Measurements from ENCODE around the gene CDR2.
A peak's percentile ranks its signal among the peaks of the same experiment; 100 is the strongest.
"Not testable (repeated sequence)": the region's sequence is repeated elsewhere in the genome, so short reads cannot be mapped to it uniquely, and the experiment has no call there.

Gene CDR2

DNA sequence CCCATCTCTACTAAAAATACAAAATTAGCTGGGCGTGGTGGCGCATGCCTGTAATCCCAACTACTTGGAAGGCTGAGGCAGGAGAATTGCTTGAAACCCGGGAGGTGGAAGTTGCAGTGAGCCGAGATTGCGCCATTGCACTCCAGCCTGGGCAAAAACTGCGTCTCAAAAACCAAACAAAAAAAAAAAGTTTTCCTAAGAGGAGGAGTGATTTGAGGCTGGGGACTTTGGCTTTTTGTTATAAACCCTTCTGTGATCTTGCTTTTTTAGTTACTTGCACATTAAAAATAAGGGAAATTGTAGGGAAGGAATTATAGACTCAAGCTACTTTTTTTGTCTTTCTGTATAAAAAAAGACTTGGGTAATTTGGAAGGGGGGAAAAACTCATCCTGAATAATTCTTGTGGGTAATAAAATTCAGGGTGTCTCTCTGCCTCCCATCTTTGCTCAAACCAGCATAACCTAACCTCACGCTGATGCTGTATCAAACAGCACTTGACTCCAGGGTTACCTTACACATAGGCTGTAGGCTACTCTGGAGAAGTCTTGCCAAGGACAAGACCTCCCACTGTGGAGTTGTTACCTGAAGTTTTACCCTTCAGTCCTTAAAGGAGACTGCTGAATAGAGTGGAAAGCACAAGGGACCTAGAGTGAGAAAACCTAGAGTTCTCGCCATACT is 1.7 kb upstream of the CDR2 start:
- DNase-seq (ENCODE audit: low spot score) = no peak

DNA sequence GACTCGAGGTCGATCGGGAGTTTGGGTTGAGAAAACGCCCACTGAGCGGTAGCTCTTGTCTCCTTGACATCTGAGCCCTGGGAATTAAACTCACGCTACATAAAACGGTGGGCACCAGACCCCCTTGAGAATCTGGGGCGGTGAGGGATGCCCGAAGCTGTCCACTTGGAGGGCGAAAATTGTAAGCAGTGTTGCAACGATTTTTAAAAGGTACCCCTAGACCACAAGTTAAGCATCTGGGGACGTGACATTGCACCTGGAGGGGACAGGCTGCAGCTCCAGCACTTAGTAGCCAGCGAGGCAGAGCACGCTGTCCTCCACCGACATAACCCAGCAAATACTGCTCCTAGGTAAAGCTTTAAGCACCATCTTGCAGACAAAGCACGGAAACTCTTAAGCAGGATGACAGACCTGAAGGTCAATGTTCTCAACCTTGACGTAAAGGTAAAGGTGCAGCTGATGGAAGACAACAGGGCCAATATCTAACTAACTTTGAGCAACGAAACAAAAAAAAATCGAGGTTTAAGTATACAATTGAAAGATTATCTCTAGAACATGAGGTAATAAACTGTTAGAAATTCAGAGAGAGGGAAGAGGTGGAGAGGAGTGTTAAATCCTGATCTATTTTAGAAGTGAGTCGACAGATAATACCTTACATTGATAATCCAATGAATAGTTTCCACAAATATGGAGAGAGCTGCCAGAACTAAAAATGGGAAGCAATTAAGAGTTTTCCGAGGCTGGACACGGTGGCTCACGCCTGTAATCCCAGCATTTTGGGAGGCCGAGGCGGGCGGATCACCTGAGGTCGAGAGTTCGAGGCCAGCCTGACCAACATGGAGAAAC is 921 bp upstream of the CDR2 start:
- no peak for DNase-seq (ENCODE audit: low spot score)

DNA sequence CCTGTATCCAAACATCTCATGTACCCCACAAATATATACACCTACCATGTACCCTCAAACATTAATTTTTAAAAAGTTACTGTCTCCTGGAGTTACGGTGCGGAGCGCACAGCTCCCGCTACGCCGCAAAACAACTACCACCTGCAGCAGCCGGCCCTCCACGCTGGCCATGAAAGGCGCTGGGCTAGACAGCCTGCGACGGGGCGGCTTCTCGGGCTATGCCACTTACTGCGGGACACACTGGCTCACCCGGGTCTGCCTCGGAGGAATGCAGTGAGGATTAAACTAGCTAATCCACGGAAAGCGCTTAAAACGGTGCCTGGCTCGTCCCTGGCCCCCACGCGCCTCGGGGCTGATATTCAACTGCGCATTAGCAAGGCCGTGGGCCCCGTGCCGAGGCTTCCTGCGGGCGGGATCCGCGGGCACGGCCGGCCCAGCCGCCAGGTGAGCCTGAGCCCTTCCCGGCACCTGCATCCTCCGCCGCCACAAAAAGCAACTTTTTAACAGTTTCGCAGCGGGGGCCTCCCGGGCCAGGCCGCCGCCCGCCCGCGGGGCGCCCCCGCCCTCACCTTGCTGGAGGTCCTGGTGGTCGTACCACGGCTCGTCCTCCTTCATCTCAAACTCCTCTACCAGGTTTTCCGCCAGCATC is 633 bp downstream of the CDR2 start:
- DNase-seq (ENCODE audit: low spot score) = peak; percentile 27

GRCh38 chr16:22372882-22373661 is 1.3 kb downstream of the CDR2 start:
- DNase-seq (ENCODE audit: low spot score) = no peak

DNA sequence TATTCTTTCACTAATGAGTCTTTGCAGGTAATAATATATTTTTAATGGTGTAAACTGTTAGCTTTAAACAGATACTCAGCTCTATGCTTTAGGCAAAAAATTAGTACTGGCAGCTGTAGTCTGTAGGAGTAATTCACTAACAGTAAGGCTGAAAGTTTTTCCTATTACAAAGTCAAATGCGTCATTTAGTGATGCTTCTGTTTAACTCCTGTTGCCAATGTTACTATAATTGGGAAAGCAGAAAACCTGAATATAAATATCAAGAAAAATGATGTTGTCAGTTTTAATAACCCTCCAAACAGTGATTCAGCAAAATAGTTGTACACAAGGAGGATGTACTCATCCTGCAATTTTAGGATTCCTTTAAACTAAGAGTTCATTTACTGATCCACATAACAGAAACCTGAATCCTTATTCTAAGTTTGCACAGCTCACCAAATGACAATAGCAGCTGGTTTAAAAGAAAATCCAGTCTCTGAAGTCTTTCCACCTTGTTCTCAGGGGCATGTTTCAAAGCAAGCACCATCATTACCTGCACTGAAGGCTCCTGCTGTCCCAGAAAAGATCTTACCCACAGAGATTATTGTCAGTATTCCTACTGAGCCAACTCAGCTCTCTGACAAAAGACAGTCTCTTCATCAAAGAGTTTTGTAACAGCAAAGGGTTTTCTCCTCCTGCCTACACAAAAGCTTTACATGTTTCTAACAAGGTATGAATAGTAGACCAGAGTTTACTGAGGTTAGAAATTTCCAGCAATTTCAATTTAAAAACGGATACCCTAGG is 4.2 kb downstream of the CDR2 start:
- DNase-seq (ENCODE audit: low spot score) = no peak

DNA sequence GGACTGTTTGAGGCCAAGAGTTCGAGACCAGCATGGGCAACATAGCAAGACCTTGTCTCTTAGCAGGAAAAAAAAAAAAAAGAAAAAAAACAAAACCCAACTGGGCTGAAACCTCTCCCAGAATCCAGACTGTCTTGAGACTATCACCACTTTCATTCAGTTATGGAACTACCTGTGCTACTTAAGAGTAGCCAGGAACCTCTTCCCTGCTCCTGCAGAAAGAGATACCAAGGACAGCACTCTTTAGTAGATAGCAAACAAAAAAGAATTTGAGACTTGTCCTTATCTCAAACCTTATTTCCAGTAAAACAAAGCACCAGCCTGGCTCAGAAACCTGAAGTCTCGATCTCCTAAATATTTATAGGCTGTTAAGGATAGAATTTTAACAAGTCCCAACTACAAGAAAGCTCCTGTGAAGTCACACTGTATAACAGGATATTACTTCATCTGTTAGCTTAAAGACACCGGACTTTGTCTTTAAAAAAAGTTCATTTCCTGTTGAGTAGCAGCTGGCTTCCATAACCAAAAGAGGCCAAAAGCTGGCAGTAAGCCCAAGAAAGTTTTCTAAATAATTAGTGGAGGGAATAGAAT is 5.1 kb downstream of the CDR2 start:
- no peak for DNase-seq (ENCODE audit: low spot score)

- DNase-seq (ENCODE audit: low spot score) = not testable (repeated sequence)
Observed at GRCh38 chr16:22368200-22368826, 6.1 kb downstream of the CDR2 start.

DNA sequence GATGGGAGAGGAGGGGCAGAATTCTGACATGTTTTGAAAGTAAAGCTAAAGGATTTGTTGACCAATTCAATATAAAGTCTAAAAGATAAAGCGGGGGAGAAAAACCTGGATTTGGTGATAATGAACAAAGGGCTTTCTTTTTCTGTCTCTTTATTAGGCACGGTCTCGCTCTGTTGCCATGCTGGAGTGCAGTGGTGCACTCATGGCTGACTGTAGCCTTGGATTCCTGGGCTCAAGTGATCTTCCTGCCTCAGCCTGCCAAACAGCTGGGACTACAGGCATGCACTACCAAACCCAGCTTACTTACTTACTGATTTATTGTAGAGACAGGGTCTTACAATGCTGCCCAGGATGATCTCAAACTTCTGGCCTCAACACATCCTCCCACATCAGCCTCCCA is 7.5 kb downstream of the CDR2 start:
- no peak for DNase-seq (ENCODE audit: low spot score)

DNA sequence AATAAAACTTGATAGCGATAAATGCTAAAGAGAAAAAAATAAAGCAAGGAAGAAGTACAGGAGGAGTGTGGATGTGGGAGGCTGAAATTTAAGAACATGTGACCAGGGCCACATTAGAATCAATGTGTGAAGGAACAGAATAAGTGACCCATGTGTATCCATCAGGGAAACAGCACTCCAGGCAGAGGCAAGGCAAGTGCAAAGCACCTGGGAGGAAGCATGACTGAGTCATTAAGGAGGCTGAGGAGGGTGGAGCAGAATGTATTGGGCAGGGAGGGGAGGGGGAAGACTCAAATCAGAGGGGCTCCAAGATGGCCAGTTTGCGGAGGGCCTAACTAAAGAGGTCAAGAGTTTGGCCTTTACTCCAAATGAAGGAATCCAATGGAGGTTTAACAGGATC is 8.0 kb downstream of the CDR2 start:
- DNase-seq (ENCODE audit: low spot score) = no peak

- DNase-seq (ENCODE audit: low spot score) = no peak
Observed at GRCh38 chr16:22364241-22364640, 10.2 kb downstream of the CDR2 start.

- peak; percentile 22 for DNase-seq (ENCODE audit: low spot score)
Observed at GRCh38 chr16:22360963-22361659, 13.3 kb downstream of the CDR2 start.

GRCh38 chr16:22359679-22360078 is 14.7 kb downstream of the CDR2 start:
- DNase-seq (ENCODE audit: low spot score) = no peak

- no peak for DNase-seq (ENCODE audit: low spot score)
Observed at GRCh38 chr16:22358000-22358399, 16.4 kb downstream of the CDR2 start.

GRCh38 chr16:22357635-22357971 is 16.8 kb downstream of the CDR2 start:
- no peak for DNase-seq (ENCODE audit: low spot score)

DNA sequence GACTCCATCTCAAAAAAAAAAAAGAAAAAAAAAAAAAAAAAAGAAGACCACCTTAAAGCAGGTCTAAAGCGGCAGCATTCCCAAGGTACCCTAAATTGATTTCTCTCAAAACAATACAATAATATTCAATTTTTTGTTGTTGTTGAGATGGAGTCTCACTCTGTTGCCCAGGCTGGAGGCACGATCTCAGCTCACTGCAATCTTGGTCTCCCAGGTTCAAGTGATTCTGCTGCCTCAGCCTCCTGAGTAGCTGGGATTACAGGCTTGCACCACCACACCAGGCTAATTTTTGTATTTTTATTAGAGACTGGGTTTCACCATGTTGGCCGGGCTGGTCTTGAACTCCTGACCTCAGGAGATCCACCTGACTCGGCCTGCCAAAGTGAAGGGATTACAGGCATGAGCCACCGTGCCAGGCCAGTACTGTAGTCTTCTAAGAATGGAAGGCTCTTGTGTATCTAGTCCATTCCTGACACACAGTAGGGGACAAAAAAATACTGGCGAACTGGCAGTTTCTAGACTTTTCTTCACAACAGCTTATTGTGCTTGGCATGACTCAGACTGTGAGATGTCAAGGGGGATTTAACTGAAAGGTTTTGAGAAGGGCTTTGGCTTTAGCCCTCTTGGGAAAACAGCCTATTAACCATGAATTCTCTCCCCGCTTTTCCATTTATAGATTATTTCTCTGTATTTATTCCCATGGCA is 17.3 kb downstream of the CDR2 start:
- no peak for DNase-seq (ENCODE audit: low spot score)

DNA sequence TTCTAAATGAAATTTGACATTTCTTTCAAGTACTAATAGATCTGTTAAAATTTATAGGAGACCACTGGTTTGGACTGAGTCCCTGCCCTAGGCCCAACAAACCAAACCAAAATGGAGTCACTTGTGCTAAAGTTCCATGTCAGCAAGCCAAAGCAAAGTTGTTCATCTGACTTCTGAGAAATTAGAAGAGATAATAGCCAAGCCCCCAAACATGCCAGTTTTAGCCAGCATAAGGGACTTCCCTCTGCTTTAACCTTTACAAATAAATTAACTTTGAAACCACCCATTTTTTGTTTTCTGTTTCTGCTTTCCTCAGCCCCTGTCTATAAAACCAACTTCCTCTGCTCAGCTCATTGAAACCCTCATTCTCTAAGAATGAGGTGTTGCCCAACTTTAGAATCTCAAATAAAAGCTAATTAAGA is 18.9 kb downstream of the CDR2 start:
- no peak for DNase-seq (ENCODE audit: low spot score)

GRCh38 chr16:22353933-22354541 is 20.4 kb downstream of the CDR2 start:
- DNase-seq (ENCODE audit: low spot score) = no peak

DNA sequence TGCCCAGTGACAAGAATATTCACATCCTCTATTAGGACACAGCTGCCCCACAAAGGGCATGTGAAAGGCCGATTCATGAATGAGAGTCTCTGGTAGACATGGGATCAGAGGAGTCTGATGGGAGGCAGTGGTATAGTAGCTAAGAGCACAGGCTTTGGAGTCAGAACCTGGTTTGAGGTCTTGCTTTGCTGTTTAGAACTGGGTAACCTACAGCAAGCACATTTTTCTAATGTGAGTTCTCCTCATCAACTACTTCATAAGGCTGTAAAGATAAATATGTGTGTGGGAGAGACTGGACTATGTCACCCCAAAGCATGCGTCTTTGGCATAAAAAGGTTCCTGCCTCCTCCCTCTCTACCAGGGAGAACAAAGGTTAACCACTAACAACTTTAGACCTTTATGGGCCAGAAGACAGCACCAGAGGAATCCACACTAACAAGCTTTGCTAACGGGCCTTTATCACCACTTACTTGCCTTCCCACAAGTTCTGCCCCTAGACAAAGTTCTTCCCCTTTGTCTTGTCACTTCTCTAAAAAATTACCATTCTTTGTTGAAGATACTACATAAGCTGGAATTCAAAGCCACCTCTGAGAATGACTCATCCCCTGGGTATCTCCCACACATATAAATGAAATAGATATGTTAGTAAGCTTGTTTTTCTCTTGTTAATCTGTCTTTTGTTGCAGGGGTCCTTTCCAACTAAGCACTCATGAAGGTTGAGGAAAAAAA is 21.1 kb downstream of the CDR2 start:
- DNase-seq (ENCODE audit: low spot score) = no peak
